Mesodermal cell (in vitro differentiated cells): Measurements from ENCODE around the gene ZNF136.

Experiments
- H3K27ac ChIP-seq: 2 replicates; pipeline ENCODE4 v1.7.0; 2013; ENCODE audit warnings: mild to moderate bottlenecking, low read depth, low read length, moderate library complexity; ENCODE audit not compliant: severe bottlenecking
- H3K36me3 ChIP-seq: 2 replicates; pipeline ENCODE4 v1.7.1; 2013; ENCODE audit warnings: mild to moderate bottlenecking, low read length, moderate library complexity; ENCODE audit not compliant: control insufficient read depth, insufficient read depth
- H3K4me1 ChIP-seq: one replicate; pipeline ENCODE4 v1.7.1; 2013; ENCODE audit warnings: mild to moderate bottlenecking, low read length; ENCODE audit not compliant: insufficient read depth, control insufficient read depth, poor library complexity, severe bottlenecking
- H3K4me3 ChIP-seq: 2 replicates; pipeline ENCODE4 v1.7.0; 2013; ENCODE audit warnings: low read length, control low read depth, mild to moderate bottlenecking; ENCODE audit not compliant: insufficient read depth, poor library complexity, severe bottlenecking; ENCODE audit errors: extremely low read depth
- H3K9me3 ChIP-seq: 2 replicates; pipeline ENCODE4 v1.7.1; 2013; ENCODE audit warnings: mild to moderate bottlenecking, low read length, moderate library complexity; ENCODE audit not compliant: control insufficient read depth
- WGBS, 2 experiments: methylation state at CpG; one replicate each; pipeline ENCODE4 v1.1.5; 2013; ENCODE audit warnings: missing lambda C conversion rate in 2 of 2; ENCODE audit not compliant: insufficient coverage in 2 of 2; 5-methylcytosine and 5-hydroxymethylcytosine counted together

The ZNF136 gene

DNA sequence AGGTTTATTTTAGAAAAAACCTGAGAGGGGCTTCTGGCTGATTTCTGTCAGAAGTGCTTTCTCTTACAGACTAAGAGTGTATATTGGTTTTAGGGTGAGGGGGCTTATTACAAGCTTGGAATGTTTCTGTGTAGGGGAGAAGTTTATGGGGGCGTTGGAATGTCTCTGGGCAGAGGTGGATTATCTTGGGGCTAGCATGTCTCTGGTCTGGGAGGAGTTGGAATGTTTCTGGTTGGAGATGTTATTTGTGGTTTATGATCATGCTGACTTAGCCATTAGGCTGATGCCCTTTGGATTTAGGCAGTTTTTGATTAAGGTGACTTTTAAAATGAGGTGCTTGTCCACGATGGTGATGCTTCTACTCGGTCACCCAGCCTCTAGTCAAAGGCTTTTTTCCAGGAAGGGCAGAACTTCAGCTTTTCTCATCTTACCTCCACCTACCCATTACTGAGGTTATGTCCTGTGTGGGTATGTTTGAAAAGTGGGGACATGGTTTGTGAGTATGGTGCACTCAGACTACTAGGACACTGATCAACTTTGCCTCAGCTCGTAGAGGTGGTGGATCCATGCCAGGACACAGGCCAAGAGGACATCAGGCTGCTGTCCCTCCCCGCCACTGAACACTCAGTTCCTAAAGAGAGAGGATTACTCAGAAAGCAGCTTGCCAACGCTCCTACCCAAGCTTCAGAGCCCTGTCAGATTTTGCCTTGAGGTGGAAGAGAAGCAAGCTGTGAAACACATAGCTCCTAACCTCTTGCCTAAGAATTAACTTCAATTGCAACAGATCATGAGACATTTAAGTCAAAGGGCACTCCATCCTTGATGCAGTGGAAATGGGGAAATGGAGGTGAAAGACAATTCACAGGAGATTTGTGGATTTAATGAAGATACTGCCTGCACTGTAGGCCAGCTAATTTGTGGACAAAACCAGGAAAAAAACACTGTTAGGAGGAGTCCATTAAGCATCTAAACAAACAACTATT is 68.1 kb downstream of the ZNF136 start:
- Histone ChIP-seq H3K4me3 (no peak overlapping the region), H3K9me3 (peaks cover 39% of the 10 kb centered on the region), H3K27ac (no peak overlapping the region), H3K36me3 (peaks cover 4% of the 10 kb centered on the region), H3K4me1 (no peaks in the 10 kb centered on the region)
- 82 to 88% methylated on average over 1 to 2 of the region's 6 CpGs for WGBS, 2 experiments

DNA sequence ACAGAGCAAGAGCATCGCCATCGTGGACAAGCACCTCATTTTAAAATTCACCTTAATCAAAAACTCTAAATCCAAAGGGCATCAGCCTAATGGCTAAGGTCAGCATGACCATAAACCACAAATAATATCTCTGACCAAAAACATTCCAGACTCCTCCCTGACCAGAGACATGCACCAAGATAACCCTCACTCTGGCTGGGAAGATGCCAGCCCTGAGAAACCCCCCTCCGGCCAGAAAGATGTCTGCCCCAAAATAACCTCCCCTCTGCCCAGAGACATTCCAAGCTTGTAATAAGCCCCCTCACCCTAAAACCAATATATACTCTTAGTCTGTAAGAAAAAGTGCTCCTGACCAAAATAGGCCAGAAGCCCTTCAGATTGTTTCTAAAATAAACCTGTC is 70.1 kb downstream of the ZNF136 start:
- peaks cover 49% of the 10 kb centered on the region for H3K9me3 ChIP-seq
- 89 to 100% methylated on average over 1 to 2 of the region's 3 CpGs for WGBS, 2 experiments
- no peak overlapping the region for H3K4me3 ChIP-seq
- no peaks in the 10 kb centered on the region for H3K4me1 ChIP-seq
- H3K27ac ChIP-seq, result no peak overlapping the region
- peaks cover 10% of the 10 kb centered on the region for H3K36me3 ChIP-seq

DNA sequence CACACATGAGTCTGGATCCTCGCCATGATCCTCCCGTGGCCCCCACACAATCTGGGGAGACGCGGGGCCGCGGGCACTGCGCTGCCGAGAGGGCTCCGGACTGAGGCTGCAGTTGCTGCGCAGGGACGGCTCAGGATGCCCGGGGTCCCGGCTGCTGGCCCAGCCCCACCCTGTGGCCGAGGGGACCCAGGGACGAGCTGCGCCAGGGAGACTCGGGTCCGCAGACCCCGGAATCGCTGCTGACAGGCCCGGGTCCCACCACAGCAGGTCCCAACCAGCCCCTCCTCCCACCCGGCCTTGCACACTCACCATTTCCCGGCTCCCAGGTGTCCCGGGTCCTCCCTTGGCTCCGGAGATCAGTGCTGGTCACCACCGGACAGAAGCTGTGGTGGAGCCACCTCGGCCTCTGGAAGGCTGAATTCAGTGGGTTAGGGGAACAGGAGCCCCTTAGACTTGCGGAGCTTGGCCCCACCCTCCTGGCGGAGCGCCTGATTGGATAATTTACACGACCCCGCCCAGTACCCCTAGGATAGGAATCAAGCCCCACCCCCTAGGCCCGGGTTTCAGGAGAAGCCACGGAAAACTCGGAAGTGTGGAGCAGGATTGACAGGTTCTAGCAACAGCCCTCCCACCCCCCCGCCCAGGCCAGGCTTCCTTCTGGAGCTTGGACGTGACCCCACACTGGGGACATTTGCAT is 74.4 kb downstream of the ZNF136 start:
- WGBS, 2 experiments, result 95% methylated on average over 24 to 29 of the region's 37 CpGs
- peaks cover 10% of the 10 kb centered on the region for H3K36me3 ChIP-seq
- no peaks in the 10 kb centered on the region for H3K4me1 ChIP-seq
- no peak overlapping the region for H3K27ac ChIP-seq
- H3K9me3 ChIP-seq, result peaks cover 29% of the 10 kb centered on the region
- H3K4me3 ChIP-seq, result no peak overlapping the region
